Breast epithelium (tissue), 4 donors: ENCODE data around the gene IFIT1. TPM values are rescaled to one million over a fixed set of nuclear protein-coding genes. Genes with fewer than 3 reads are reported as not detected.
A peak's percentile ranks its signal among the peaks of the same experiment; 100 is the strongest.

Experiments used
- DNase-seq, 2 donors: peaks; one replicate each; pipeline ENCODE4 v3.0.0-alpha.2; 2019; ENCODE audit warnings: low spot score in 2 of 2
- H3K27ac ChIP-seq, 2 donors: fragments of 200-600 bp; sonication (generic) in 1 of 2; one replicate each; pipeline ENCODE4 v1.5.1; 2016 to 2019; ENCODE audit warnings: mild to moderate bottlenecking in 1 of 2
- H3K27me3 ChIP-seq, 2 donors: fragments of 200-600 bp; sonication (generic) in 1 of 2; one replicate each; pipeline versions ENCODE4 v1.5.1 to v1.6.0; 2017 to 2019; ENCODE audit warnings: control low read depth in 1 of 2, mild to moderate bottlenecking in 1 of 2
- H3K36me3 ChIP-seq: fragments of 200-600 bp; one replicate; pipeline ENCODE4 v1.5.1; 2019
- H3K4me1 ChIP-seq, 2 donors: fragments of 200-600 bp; sonication (generic); one replicate each; pipeline ENCODE4 v1.5.1; 2016 to 2019; ENCODE audit warnings: control low read depth in 1 of 2
- H3K4me3 ChIP-seq, 3 donors: fragments of 200-600 bp; sonication (generic); 1 replicate in 2 of 3; 2 replicates in 1 of 3; pipeline ENCODE4 v1.5.1; 2016 to 2019; ENCODE audit warnings: mild to moderate bottlenecking in 3 of 3, moderate library complexity in 2 of 3
- H3K9me3 ChIP-seq, 2 donors: fragments of 200-600 bp; sonication (generic) in 1 of 2; one replicate each; pipeline ENCODE4 v1.5.1; 2016 to 2019; ENCODE audit warnings: control low read depth in 1 of 2
- CTCF ChIP-seq, 3 donors: fragments of 450-650 bp; IDR thresholded peaks; one replicate each; pipeline ENCODE4 v1.5.1; 2016 to 2017; ENCODE audit warnings: antibody characterized with exemption in 3 of 3, mild to moderate bottlenecking in 3 of 3, moderate library complexity in 3 of 3
- POLR2A ChIP-seq: fragments of 450-650 bp; IDR thresholded peaks from one replicate; pipeline ENCODE4 v1.6.1; 2016; ENCODE audit warnings: antibody characterized with exemption, mild to moderate bottlenecking, moderate library complexity
- POLR2AphosphoS5 ChIP-seq, 3 donors: sonication (generic); formaldehyde crosslinking; IDR thresholded peaks; one replicate each; pipeline ENCODE4 v1.6.1; 2017; ENCODE audit warnings: antibody characterized with exemption in 3 of 3
- intact Hi-C: fragments of 100-400 bp; cut with DNase I; formaldehyde crosslinking; loops from one replicate; pipeline ENCODE4 v1.15.1; 2023; ENCODE audit warnings: low total_unique reads
- total RNA-seq, 3 donors: library from RNA; depleted of rRNA; stranded (reverse); fragments of >200 nt; gene quantifications; one replicate each; pipeline ENCODE4 v1.1.0, GENCODE V29; 2016

Gene IFIT1
- total RNA-seq, 3 donors from 2014 or later, result 10.2 to 13.9 (median 11.4) TPM

DNA sequence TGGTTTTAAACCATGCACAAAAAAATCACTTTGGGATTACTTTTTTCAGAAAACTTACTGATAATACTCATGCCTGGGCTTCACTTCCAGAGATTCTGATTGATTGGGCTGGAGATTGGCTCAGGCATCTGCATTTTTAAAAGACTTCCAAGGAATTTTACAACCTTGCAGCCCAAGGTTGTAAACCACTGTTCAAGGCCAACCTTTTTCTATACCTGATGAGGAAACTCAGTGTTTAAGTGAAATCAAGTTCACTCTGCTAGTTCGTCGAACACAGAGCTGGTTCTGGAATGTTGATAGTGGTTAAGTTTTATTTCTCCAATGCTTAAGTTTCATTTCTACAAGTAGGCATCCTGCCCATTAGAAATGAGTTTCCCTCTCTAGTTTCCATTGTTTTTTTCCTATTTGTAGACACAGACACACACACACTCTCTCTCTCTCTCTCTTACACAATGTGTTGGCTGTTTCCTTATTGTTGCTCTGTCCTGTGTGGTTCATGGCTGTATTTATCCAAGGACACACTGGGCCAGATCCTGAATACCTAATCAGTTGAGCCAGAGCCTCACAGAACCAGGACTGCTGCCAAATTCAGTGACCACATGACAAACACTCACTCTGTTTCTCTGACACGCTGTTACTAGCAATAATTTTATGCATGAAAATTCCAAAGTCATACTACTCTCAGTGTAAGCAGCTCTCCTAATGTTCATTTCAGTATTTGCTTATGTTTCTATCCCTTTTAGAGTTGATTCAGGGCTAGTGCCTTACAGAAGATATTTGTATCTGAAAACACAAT, 18.3 kb upstream of the IFIT1 start:
- TF ChIP-seq POLR2AphosphoS5 (IDR thresholded peaks at IDR 0.05) (peak; percentile 59 to 98 (median 85)), POLR2A (no peak)
- Histone ChIP-seq H3K27me3 (no peaks in the 10 kb centered on the region), H3K27ac (peak overlapping the region; percentile 81 to 92), H3K9me3 (no peaks in the 10 kb centered on the region), H3K36me3 (no peaks in the 10 kb centered on the region), H3K4me1 (peaks cover 6 to 8% of the 10 kb centered on the region in 2 donors), H3K4me3 (peak overlapping the region in 1 of 3 donors; percentile 21)
- DNase-seq, result peak; percentile 83 to 93
- intact Hi-C loops, result no loop called here

DNA sequence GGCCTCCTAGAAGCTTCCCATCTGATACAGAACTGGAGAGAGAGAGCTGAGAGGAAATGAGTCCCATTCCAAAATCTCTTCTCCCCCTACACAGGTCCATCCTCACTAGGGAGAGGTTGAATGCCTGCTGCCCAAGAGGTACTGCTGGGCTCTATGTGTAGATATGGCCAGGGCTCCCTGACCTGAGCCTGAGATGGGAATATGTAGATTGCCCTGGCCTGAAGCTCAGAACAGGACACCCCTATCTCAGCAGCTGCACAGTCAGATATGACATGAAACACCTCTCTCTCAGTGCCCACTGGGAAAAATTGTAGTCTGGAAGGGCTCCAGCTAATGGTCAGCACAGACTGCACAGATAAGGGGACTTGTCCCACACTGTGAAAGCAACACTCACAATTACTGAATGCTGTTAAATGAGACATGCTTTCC, 17.7 kb upstream of the IFIT1 start:
- intact Hi-C loops, result no loop called here
- peak overlapping the region; percentile 81 to 92 for H3K27ac ChIP-seq
- peak overlapping the region in 1 of 3 donors; percentile 6 for H3K4me3 ChIP-seq
- no peaks in the 10 kb centered on the region for H3K9me3 ChIP-seq
- TF ChIP-seq POLR2A (no peak), CTCF (IDR thresholded peaks at IDR 0.05) (no peak)
- H3K27me3 ChIP-seq, result no peaks in the 10 kb centered on the region
- H3K4me1 ChIP-seq, result peaks cover 6 to 8% of the 10 kb centered on the region in 2 donors
- H3K36me3 ChIP-seq, result no peaks in the 10 kb centered on the region
- no peak for DNase-seq

GRCh38 chr10:89377705-89378637, 14.5 kb upstream of the IFIT1 start, which contains the start of gene IFIT1B:
TSS of gene IFIT1B (plus strand) at chr10:89378056. CDS start at chr10:89378136, 80 bp downstream.
- no peak for DNase-seq
- Histone ChIP-seq H3K4me3 (no peak within 1 kb of the TSS), H3K27ac (no peak within 1 kb of the TSS), H3K9me3 (no peaks in the 10 kb centered on the region), H3K4me1 (peaks cover 6 to 8% of the 10 kb centered on the region in 2 donors), H3K36me3 (no peaks in the 10 kb centered on the region), H3K27me3 (no peaks in the 10 kb centered on the region)
- no peak for TF ChIP-seq POLR2A
- no peak for TF ChIP-seq POLR2AphosphoS5 (IDR thresholded peaks at IDR 0.05)
- no peak for TF ChIP-seq CTCF (IDR thresholded peaks at IDR 0.05)
- intact Hi-C loops, result no loop called here

- DNase-seq, result no peak
- H3K27ac ChIP-seq, result no peak overlapping the region
- intact Hi-C loops, result no loop called here
Observed at GRCh38 chr10:89379103-89379502, 13.3 kb upstream of the IFIT1 start.

More at GRCh38 chr10:89379103-89379502, 13.3 kb upstream of the IFIT1 start:
- H3K27me3 ChIP-seq, result no peaks in the 10 kb centered on the region
- TF ChIP-seq POLR2AphosphoS5 (IDR thresholded peaks at IDR 0.05) (no peak), CTCF (IDR thresholded peaks at IDR 0.05) (no peak), POLR2A (no peak)
- H3K4me1 ChIP-seq, result peaks cover 6 to 8% of the 10 kb centered on the region in 2 donors
- no peak overlapping the region for H3K4me3 ChIP-seq
- no peaks in the 10 kb centered on the region for H3K36me3 ChIP-seq
- H3K9me3 ChIP-seq, result no peaks in the 10 kb centered on the region
